ENCODE results near the gene UBA7.

Gene UBA7

GRCh38 chr3:49775538-49775937, 38.2 kb downstream of the UBA7 start:
- Histone ChIP-seq H3K27ac (ENCODE audit: low read depth, low read length, poor library complexity, severe bottlenecking) (no peak overlapping the region), H3K9me3 (ENCODE audit: low read length) (no peaks in the 10 kb centered on the region), H3K36me3 (ENCODE audit: insufficient read depth, low read length) (peaks cover 16% of the 10 kb centered on the region; the same call in 1 of the 2 replicates), H3K4me3 (ENCODE audit: low read depth, low read length, poor library complexity, severe bottlenecking) (no peak overlapping the region), H2AFZ (ENCODE audit: low read length) (no peak overlapping the region), H3K9ac (ENCODE audit: low read length) (no peak overlapping the region), H3K79me2 (ENCODE audit: insufficient read depth, low read length) (peaks cover 38% of the 10 kb centered on the region), H3K4me2 (ENCODE audit: low read length) (no peak overlapping the region), H3F3A (ENCODE audit: insufficient read depth, low read length) (no peaks in the 10 kb centered on the region), H3K9me2 (ENCODE audit: low read depth, low read length) (no peaks in the 10 kb centered on the region), H3K27me3 (ENCODE audit: insufficient read depth, low read length) (no peaks in the 10 kb centered on the region), H3K4me1 (ENCODE audit: insufficient read depth, low read length, severe bottlenecking) (peaks cover 4% of the 10 kb centered on the region), H4K20me1 (ENCODE audit: insufficient read depth, low read length) (no peaks in the 10 kb centered on the region)
- no peak for TF ChIP-seq CTCF (IDR thresholded peaks at IDR 0.05; ENCODE audit: low read length)
- no peak for TF ChIP-seq EZH2 (IDR thresholded peaks at IDR 0.05; ENCODE audit: borderline replicate concordance, low read length)

GRCh38 chr3:49772703-49773102, 41.0 kb downstream of the UBA7 start:
- Histone ChIP-seq H3K4me1 (ENCODE audit: insufficient read depth, low read length, severe bottlenecking) (no peaks in the 10 kb centered on the region), H3K4me2 (ENCODE audit: low read length) (no peak overlapping the region), H3K9ac (ENCODE audit: low read length) (no peak overlapping the region), H3K9me2 (ENCODE audit: low read depth, low read length) (no peaks in the 10 kb centered on the region), H3K27ac (ENCODE audit: low read depth, low read length, poor library complexity, severe bottlenecking) (no peak overlapping the region), H3K79me2 (ENCODE audit: insufficient read depth, low read length) (peaks cover 37% of the 10 kb centered on the region), H3K36me3 (ENCODE audit: insufficient read depth, low read length) (peaks cover 8% of the 10 kb centered on the region; the same call in 1 of the 2 replicates), H3F3A (ENCODE audit: insufficient read depth, low read length) (no peaks in the 10 kb centered on the region), H3K27me3 (ENCODE audit: insufficient read depth, low read length) (no peaks in the 10 kb centered on the region), H4K20me1 (ENCODE audit: insufficient read depth, low read length) (no peaks in the 10 kb centered on the region), H3K4me3 (ENCODE audit: low read depth, low read length, poor library complexity, severe bottlenecking) (no peak overlapping the region), H3K9me3 (ENCODE audit: low read length) (no peaks in the 10 kb centered on the region), H2AFZ (ENCODE audit: low read length) (no peak overlapping the region)
- no peak for TF ChIP-seq CTCF (IDR thresholded peaks at IDR 0.05; ENCODE audit: low read length)
- TF ChIP-seq EZH2 (IDR thresholded peaks at IDR 0.05; ENCODE audit: borderline replicate concordance, low read length), result no peak

- H3K27me3 ChIP-seq (ENCODE audit: insufficient read depth, low read length), result no peaks in the 10 kb centered on the region
- no peak overlapping the region for H3K4me2 ChIP-seq (ENCODE audit: low read length)
- no peak overlapping the region for H3K9ac ChIP-seq (ENCODE audit: low read length)
- no peaks in the 10 kb centered on the region for H3K9me3 ChIP-seq (ENCODE audit: low read length)
- H3K27ac ChIP-seq (ENCODE audit: low read depth, low read length, poor library complexity, severe bottlenecking), result no peak overlapping the region
- H3K9me2 ChIP-seq (ENCODE audit: low read depth, low read length), result no peaks in the 10 kb centered on the region
- H3F3A ChIP-seq (ENCODE audit: insufficient read depth, low read length), result no peaks in the 10 kb centered on the region
- no peak overlapping the region for H3K4me3 ChIP-seq (ENCODE audit: low read depth, low read length, poor library complexity, severe bottlenecking)
- no peaks in the 10 kb centered on the region for H4K20me1 ChIP-seq (ENCODE audit: insufficient read depth, low read length)
- H3K4me1 ChIP-seq (ENCODE audit: insufficient read depth, low read length, severe bottlenecking), result no peaks in the 10 kb centered on the region
- peaks cover 8% of the 10 kb centered on the region; the same call in 1 of the 2 replicates for H3K36me3 ChIP-seq (ENCODE audit: insufficient read depth, low read length)
- no peak overlapping the region for H2AFZ ChIP-seq (ENCODE audit: low read length)
- H3K79me2 ChIP-seq (ENCODE audit: insufficient read depth, low read length), result peaks cover 44% of the 10 kb centered on the region
- no peak for TF ChIP-seq EZH2 (IDR thresholded peaks at IDR 0.05; ENCODE audit: borderline replicate concordance, low read length)
- no peak for TF ChIP-seq CTCF (IDR thresholded peaks at IDR 0.05; ENCODE audit: low read length)
Measured at GRCh38 chr3:49771340-49771938, 42.3 kb downstream of the UBA7 start.

All from OCI-LY1 (cell line).